Gastroesophageal sphincter (tissue), 3 donors: ENCODE measurements around the gene PIP4K2A.

Source experiments
- EP300 ChIP-seq: sonication (generic); formaldehyde crosslinking; IDR thresholded peaks from one replicate; pipeline ENCODE4 v1.6.1; 2017; ENCODE audit warnings: antibody characterized with exemption, mild to moderate bottlenecking
- POLR2A ChIP-seq, 2 donors: fragments of 450-650 bp; IDR thresholded peaks; one replicate each; pipeline ENCODE4 v1.6.1; 2017; ENCODE audit warnings: antibody characterized with exemption in 2 of 2, mild to moderate bottlenecking in 2 of 2, moderate library complexity in 1 of 2
- POLR2AphosphoS5 ChIP-seq: sonication (generic); formaldehyde crosslinking; IDR thresholded peaks from one replicate; pipeline ENCODE4 v1.6.1; 2017; ENCODE audit warnings: antibody characterized with exemption
- TF ChIP-seq, protein P1 (sequence below), 4 experiments: fragments of 200-600 bp in 2 of 4; fragments of 450-650 bp in 2 of 4; sonication (generic) in 1 of 4; IDR thresholded peaks; one replicate each; pipeline ENCODE4 v1.5.1; 2017 to 2019; ENCODE audit warnings: antibody characterized with exemption in 4 of 4, mild to moderate bottlenecking in 2 of 4, moderate library complexity in 2 of 4

- no peak for TF ChIP-seq POLR2AphosphoS5
- TF ChIP-seq, protein P1, sequence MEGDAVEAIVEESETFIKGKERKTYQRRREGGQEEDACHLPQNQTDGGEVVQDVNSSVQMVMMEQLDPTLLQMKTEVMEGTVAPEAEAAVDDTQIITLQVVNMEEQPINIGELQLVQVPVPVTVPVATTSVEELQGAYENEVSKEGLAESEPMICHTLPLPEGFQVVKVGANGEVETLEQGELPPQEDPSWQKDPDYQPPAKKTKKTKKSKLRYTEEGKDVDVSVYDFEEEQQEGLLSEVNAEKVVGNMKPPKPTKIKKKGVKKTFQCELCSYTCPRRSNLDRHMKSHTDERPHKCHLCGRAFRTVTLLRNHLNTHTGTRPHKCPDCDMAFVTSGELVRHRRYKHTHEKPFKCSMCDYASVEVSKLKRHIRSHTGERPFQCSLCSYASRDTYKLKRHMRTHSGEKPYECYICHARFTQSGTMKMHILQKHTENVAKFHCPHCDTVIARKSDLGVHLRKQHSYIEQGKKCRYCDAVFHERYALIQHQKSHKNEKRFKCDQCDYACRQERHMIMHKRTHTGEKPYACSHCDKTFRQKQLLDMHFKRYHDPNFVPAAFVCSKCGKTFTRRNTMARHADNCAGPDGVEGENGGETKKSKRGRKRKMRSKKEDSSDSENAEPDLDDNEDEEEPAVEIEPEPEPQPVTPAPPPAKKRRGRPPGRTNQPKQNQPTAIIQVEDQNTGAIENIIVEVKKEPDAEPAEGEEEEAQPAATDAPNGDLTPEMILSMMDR (IDR thresholded peaks at IDR 0.05) = no peak
- no peak for TF ChIP-seq POLR2A (IDR thresholded peaks at IDR 0.05)
- TF ChIP-seq EP300 = no peak
These were observed 47.3 kb downstream of the PIP4K2A start for GRCh38 chr10:22667093-22667480.
